ENCODE data around the gene WDR27.
"Not testable (repeated sequence)": the region's sequence is repeated elsewhere in the genome, so short reads cannot be mapped to it uniquely, and the experiment has no call there.

Gene WDR27

DNA sequence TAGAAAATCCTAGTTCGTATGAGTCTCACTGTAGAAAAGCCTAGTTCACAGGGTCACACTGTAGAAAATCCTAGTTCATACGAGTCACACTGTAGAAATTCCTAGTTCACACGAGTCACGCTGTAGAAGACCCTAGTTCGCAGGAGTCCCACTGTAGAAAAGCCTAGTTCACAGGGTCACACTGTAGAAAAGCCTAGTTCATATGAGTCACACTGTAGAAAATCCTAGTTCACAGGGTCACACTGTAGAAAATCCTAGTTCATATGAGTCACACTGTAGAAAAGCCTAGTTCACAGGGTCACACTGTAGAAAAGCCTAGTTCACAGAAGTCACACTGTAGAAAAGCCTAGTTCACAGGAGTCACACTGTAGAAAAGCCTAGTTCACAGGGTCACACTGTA is 56.4 kb downstream of the WDR27 start:
- H2BK12ac ChIP-seq (ENCODE audit: low read length in 2 of 2); H4K8ac ChIP-seq (ENCODE audit: low read length); H2AFZ ChIP-seq (ENCODE audit: low read depth, low read length); H3K4me1 ChIP-seq (ENCODE audit: control insufficient read depth, insufficient read depth, low read depth, low read length); H3K9ac ChIP-seq (ENCODE audit: low read length); H3K9me3 ChIP-seq (ENCODE audit: control insufficient read depth, low read length); H3K4me3 ChIP-seq (ENCODE audit: insufficient read depth in 1 of 2, low read depth in 1 of 2, low read length in 2 of 2); H2BK15ac ChIP-seq (ENCODE audit: low read depth, poor library complexity, severe bottlenecking); H3K4me2 ChIP-seq (ENCODE audit: low read length, poor library complexity, severe bottlenecking); H4K91ac ChIP-seq (ENCODE audit: low read length); H3K14ac ChIP-seq (ENCODE audit: low read length in 2 of 2); H3K4ac ChIP-seq (ENCODE audit: low read depth in 1 of 2, low read length in 2 of 2); DNase-seq; H2AK5ac ChIP-seq (ENCODE audit: low read length, severe bottlenecking); H3K79me1 ChIP-seq (replicated peaks; ENCODE audit: low read length, poor library complexity, severe bottlenecking); H2BK120ac ChIP-seq (ENCODE audit: low read depth, low read length); H3K18ac ChIP-seq (ENCODE audit: low read depth in 1 of 2, low read length in 2 of 2); H3K27ac ChIP-seq (ENCODE audit: low read length, poor library complexity, severe bottlenecking); H3K27me3 ChIP-seq (ENCODE audit: control insufficient read depth in 1 of 2, insufficient read depth in 1 of 2, low read length in 2 of 2); H2BK5ac ChIP-seq (ENCODE audit: low read depth, low read length, poor library complexity, severe bottlenecking); H3K23ac ChIP-seq (ENCODE audit: low read length in 2 of 2): not testable (repeated sequence)
- peaks cover 17 to 30% of the 10 kb centered on the region in 2 experiments for H3K36me3 ChIP-seq (ENCODE audit: control insufficient read depth in 1 of 2, insufficient read depth in 2 of 2, low read depth in 1 of 2, low read length in 2 of 2)
- WGBS, result 90% methylated on average over 5 of the region's 5 CpGs

DNA sequence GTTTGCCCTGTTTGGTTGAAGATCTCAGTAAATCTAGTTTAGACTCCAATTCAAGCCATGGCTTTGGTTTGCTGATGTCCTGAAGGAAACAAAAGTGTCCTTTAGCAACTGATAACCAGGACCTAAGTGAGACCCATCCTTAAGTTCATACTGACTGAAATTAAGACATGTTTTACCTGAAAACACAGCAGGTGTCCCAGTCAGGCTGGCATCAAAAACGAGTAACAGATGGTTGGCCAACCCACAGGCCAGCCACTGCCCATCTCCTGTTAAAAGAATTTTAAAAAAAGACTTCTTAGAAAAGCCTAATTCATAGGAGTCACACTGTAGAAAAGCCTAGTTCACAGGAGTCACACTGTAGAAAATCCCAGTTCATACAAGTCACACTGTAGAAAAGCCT is 58.3 kb downstream of the WDR27 start:
- no peak overlapping the region for H2BK120ac ChIP-seq (ENCODE audit: low read depth, low read length)
- H4K8ac ChIP-seq (ENCODE audit: low read length), result no peak overlapping the region
- no peak overlapping the region for H3K27ac ChIP-seq (ENCODE audit: low read length, poor library complexity, severe bottlenecking)
- no peak overlapping the region for H2BK12ac ChIP-seq (ENCODE audit: low read length in 2 of 2)
- H3K79me1 ChIP-seq (replicated peaks; ENCODE audit: low read length, poor library complexity, severe bottlenecking), result no peaks in the 10 kb centered on the region
- no peak overlapping the region for H3K9ac ChIP-seq (ENCODE audit: low read length)
- H3K4ac ChIP-seq (ENCODE audit: low read depth in 1 of 2, low read length in 2 of 2), result no peak overlapping the region
- no peak overlapping the region for H3K23ac ChIP-seq (ENCODE audit: low read length in 2 of 2)
- peaks cover 18 to 35% of the 10 kb centered on the region in 2 experiments for H3K36me3 ChIP-seq (ENCODE audit: control insufficient read depth in 1 of 2, insufficient read depth in 2 of 2, low read depth in 1 of 2, low read length in 2 of 2)
- no peak overlapping the region for H2AK5ac ChIP-seq (ENCODE audit: low read length, severe bottlenecking)
- H2BK5ac ChIP-seq (ENCODE audit: low read depth, low read length, poor library complexity, severe bottlenecking), result no peak overlapping the region
- H3K14ac ChIP-seq (ENCODE audit: low read length in 2 of 2), result no peak overlapping the region
- no peaks in the 10 kb centered on the region for H3K4me1 ChIP-seq (ENCODE audit: control insufficient read depth, insufficient read depth, low read depth, low read length)
- no peak overlapping the region for H2BK15ac ChIP-seq (ENCODE audit: low read depth, poor library complexity, severe bottlenecking)
- H3K4me3 ChIP-seq (ENCODE audit: insufficient read depth in 1 of 2, low read depth in 1 of 2, low read length in 2 of 2), result no peak overlapping the region
- DNase-seq, result no peak
- H3K4me2 ChIP-seq (ENCODE audit: low read length, poor library complexity, severe bottlenecking), result no peak overlapping the region
- H3K18ac ChIP-seq (ENCODE audit: low read depth in 1 of 2, low read length in 2 of 2), result no peak overlapping the region
- H3K9me3 ChIP-seq (ENCODE audit: control insufficient read depth, low read length), result no peaks in the 10 kb centered on the region
- no peak overlapping the region for H2AFZ ChIP-seq (ENCODE audit: low read depth, low read length)
- 91% methylated on average over 1 of the region's 1 CpG for WGBS
- no peak overlapping the region for H4K91ac ChIP-seq (ENCODE audit: low read length)
- no peaks in the 10 kb centered on the region for H3K27me3 ChIP-seq (ENCODE audit: control insufficient read depth in 1 of 2, insufficient read depth in 1 of 2, low read length in 2 of 2)

DNA sequence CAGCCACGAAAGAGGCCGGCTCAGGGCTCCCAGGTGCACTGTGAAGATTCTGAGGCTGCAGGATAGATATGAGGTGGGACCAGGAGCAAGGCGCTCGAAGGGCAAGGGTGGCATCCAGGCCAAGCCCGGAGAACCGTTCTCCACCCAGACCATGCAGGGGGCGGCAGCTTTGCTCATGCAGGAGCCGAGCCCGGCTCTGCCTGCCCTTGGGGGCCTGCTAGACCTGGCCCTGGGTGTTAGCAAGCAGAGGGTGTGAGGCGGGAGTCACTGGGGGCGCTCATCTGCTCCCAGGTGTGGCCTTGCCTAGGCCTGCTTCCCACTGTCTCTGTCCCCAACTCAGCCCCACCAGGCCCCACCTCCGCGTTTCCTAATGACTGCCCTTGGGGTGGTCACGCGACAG is 59.4 kb downstream of the WDR27 start:
- H2AK5ac ChIP-seq (ENCODE audit: low read length, severe bottlenecking), result no peak overlapping the region
- H2BK5ac ChIP-seq (ENCODE audit: low read depth, low read length, poor library complexity, severe bottlenecking), result no peak overlapping the region
- no peaks in the 10 kb centered on the region for H3K4me1 ChIP-seq (ENCODE audit: control insufficient read depth, insufficient read depth, low read depth, low read length)
- no peak overlapping the region for H3K4me2 ChIP-seq (ENCODE audit: low read length, poor library complexity, severe bottlenecking)
- no peak overlapping the region for H2AFZ ChIP-seq (ENCODE audit: low read depth, low read length)
- H3K18ac ChIP-seq (ENCODE audit: low read depth in 1 of 2, low read length in 2 of 2), result no peak overlapping the region
- H3K14ac ChIP-seq (ENCODE audit: low read length in 2 of 2), result no peak overlapping the region
- no peak overlapping the region for H3K9ac ChIP-seq (ENCODE audit: low read length)
- no peak overlapping the region for H2BK120ac ChIP-seq (ENCODE audit: low read depth, low read length)
- H3K4me3 ChIP-seq (ENCODE audit: insufficient read depth in 1 of 2, low read depth in 1 of 2, low read length in 2 of 2), result no peak overlapping the region
- no peak overlapping the region for H2BK15ac ChIP-seq (ENCODE audit: low read depth, poor library complexity, severe bottlenecking)
- no peak overlapping the region for H2BK12ac ChIP-seq (ENCODE audit: low read length in 2 of 2)
- H3K4ac ChIP-seq (ENCODE audit: low read depth in 1 of 2, low read length in 2 of 2), result no peak overlapping the region
- DNase-seq, result no peak
- H3K79me1 ChIP-seq (replicated peaks; ENCODE audit: low read length, poor library complexity, severe bottlenecking), result no peaks in the 10 kb centered on the region
- 94% methylated on average over 15 of the region's 15 CpGs for WGBS
- H3K36me3 ChIP-seq (ENCODE audit: control insufficient read depth in 1 of 2, insufficient read depth in 2 of 2, low read depth in 1 of 2, low read length in 2 of 2), result peaks cover 15 to 30% of the 10 kb centered on the region in 2 experiments
- no peaks in the 10 kb centered on the region for H3K9me3 ChIP-seq (ENCODE audit: control insufficient read depth, low read length)
- no peak overlapping the region for H4K91ac ChIP-seq (ENCODE audit: low read length)
- no peak overlapping the region for H3K27ac ChIP-seq (ENCODE audit: low read length, poor library complexity, severe bottlenecking)
- H3K23ac ChIP-seq (ENCODE audit: low read length in 2 of 2), result no peak overlapping the region
- H3K27me3 ChIP-seq (ENCODE audit: control insufficient read depth in 1 of 2, insufficient read depth in 1 of 2, low read length in 2 of 2), result no peaks in the 10 kb centered on the region
- H4K8ac ChIP-seq (ENCODE audit: low read length), result no peak overlapping the region

DNA sequence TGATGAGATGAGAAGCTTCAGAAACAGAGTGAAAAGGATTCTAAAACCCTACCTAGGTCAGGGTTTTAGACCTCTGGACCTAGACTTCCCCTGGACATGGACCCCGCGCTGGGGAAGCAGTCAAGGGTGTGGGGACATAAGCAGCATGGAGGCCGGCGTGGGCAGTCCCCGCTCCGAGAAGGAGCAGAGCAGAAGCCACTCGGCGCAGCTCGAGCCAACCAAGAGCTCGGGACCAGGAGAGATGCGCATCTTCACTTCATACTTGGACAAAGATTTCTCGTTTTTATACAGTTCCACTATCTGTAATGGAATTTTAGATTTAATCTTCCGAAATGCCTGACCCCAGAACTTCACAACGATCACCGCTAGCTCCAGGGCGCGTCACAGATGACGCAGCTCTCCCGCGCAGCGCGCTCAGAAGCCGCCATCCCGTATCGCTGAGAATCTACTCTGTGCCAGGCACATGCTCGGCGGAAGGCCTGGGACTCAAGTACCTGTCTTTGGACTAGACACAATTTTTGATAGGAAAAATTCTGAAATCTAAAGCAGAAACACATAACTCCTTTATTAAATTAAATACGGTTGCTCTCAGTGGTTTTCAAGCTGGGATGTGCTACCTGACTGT is 60.3 kb downstream of the WDR27 start:
- Histone ChIP-seq H3K27me3 (ENCODE audit: control insufficient read depth in 1 of 2, insufficient read depth in 1 of 2, low read length in 2 of 2) (no peaks in the 10 kb centered on the region), H2AFZ (ENCODE audit: low read depth, low read length) (no peak overlapping the region), H2BK5ac (ENCODE audit: low read depth, low read length, poor library complexity, severe bottlenecking) (no peak overlapping the region), H3K36me3 (ENCODE audit: control insufficient read depth in 1 of 2, insufficient read depth in 2 of 2, low read depth in 1 of 2, low read length in 2 of 2) (peaks cover 18 to 23% of the 10 kb centered on the region in 2 experiments), H3K4me1 (ENCODE audit: control insufficient read depth, insufficient read depth, low read depth, low read length) (no peaks in the 10 kb centered on the region), H2BK120ac (ENCODE audit: low read depth, low read length) (no peak overlapping the region), H2AK5ac (ENCODE audit: low read length, severe bottlenecking) (no peak overlapping the region), H3K4me3 (ENCODE audit: insufficient read depth in 1 of 2, low read depth in 1 of 2, low read length in 2 of 2) (no peak overlapping the region), H2BK15ac (ENCODE audit: low read depth, poor library complexity, severe bottlenecking) (no peak overlapping the region), H4K91ac (ENCODE audit: low read length) (no peak overlapping the region), H3K79me1 (replicated peaks; ENCODE audit: low read length, poor library complexity, severe bottlenecking) (no peaks in the 10 kb centered on the region), H3K23ac (ENCODE audit: low read length in 2 of 2) (no peak overlapping the region), H2BK12ac (ENCODE audit: low read length in 2 of 2) (no peak overlapping the region), H3K18ac (ENCODE audit: low read depth in 1 of 2, low read length in 2 of 2) (no peak overlapping the region), H3K14ac (ENCODE audit: low read length in 2 of 2) (no peak overlapping the region), H3K27ac (ENCODE audit: low read length, poor library complexity, severe bottlenecking) (no peak overlapping the region), H3K9me3 (ENCODE audit: control insufficient read depth, low read length) (no peaks in the 10 kb centered on the region), H3K4me2 (ENCODE audit: low read length, poor library complexity, severe bottlenecking) (no peak overlapping the region), H4K8ac (ENCODE audit: low read length) (no peak overlapping the region), H3K4ac (ENCODE audit: low read depth in 1 of 2, low read length in 2 of 2) (no peak overlapping the region), H3K9ac (ENCODE audit: low read length) (no peak overlapping the region)
- no peak for DNase-seq
- WGBS, result over 99% methylated on average over 27 of the region's 28 CpGs
